SKM-1 (cell line): ENCODE measurements around the gene MAMSTR.
A peak's percentile ranks its signal among the peaks of the same experiment; 100 is the strongest.

Experiments used
- DNase-seq: peaks from one replicate; lab custom pipeline; 2025; ENCODE audit not compliant: unreplicated experiment; lab: John Stamatoyannopoulos, UW

MAMSTR gene

DNA sequence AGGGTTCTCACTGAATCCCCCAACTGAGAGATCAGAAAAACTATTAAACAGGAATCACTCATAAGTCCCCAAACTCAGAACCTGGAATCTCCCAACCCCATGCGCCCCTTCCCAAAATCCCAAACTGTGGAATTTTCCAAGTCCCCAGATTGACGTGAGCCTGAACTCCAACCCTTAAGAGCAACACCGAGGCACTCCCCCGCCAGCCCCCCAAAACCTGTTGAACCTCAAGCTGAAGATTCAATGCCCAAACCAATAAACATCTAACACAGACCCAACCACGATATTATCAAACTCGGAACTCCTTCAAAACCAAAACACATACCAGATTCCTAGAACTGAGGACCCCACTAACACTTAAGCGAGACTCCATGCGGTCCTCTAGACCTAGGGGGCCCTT is 26.6 kb upstream of the MAMSTR start:
- DNase-seq = no peak

DNA sequence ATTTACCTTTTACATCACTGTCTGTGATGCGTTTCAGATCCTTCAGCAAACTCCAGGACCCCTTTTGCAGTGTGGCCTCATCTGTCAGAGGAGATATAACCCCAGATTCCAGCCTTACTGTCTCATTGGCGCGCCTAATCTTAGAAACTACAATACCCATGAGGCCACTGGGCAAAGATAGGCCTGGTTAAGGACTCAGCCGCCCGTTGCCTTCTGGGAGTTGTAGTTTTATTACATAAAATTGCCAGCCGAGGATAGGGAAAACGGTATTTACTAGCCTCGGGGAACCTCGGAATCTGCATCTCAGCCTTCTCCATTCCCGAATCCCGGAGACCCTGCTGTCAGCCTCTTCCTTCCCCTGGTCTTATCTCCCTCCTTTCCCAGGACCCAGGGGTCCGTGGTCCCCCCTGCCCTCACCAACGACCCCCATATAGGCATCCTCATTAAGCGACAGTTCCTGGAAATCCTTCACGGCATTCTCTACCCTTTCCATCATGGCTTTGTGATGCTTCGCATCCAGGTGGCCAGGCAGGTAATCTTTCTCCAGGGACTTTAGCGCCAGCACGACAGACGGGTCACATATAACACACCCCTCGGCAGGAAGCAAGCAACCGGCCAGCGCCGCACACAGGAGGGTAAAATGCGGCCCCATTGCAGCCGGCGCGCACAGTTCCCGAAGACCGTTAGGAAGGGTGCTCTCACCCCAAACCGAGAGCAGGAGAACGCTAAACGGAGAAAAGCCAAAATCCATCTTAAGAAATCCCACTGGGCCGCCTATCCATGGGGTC is 25.9 kb upstream of the MAMSTR start:
- DNase-seq = peak; percentile 7

DNA sequence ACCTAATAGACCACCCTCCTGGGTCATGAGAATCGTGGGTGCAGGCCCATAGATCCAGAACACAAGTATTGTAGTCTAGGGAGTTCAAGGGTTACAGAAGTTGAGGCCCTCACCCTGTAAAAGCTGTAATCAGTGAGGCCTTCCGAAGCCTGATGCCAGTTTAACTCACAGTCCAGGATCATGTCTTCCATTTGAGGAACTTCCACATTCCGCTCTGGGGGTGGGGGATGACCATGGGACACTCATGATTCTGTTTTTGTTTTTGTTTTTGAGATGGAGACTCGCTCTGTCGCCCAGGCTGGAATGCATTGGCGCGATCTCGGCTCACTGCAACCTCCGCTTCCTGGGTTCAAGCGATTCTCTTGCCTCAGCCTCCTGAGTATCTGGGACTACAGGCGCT is 22.6 kb upstream of the MAMSTR start:
- no peak for DNase-seq

DNA sequence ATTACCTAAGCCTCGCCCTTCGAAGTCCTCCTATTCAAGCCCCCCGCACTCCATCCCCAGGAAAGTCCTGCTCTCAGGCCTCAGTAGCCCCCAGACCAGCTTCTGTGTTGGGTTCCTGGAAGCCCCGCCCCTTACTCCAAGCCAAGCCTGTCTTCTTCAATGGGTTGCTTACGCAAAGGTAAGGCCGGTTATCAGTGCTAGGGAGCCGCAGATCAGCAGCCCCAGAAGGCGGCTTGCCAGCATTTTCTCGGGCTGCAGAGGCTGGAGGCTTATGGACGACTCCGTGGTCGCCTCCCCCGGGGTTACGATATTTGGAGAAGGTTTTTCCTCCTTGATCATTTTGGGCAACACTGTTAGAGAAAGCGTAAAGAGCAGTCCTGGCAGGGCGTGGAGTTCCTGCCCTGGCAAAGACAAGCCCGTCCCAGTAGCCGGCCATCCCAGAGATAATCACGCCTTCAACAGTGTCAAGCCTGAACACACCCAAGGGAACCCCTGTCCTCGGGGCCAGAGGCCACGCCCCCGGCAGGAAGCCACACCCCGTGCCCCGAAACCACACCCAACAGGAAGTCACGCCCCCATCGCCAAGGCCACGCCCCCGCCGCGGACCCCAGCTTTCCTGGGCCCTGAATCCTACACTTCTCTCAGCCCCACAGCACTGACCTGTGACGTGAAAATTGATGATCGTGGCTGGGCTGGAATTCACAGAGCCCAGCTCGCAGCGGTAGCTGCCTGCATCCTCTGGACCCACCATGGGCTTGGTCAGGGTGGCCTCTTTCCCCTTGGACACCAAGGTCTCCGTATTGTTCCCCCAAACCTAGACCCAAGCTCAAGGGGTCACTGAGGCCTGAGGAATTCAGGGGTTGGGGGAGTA is 21.8 kb upstream of the MAMSTR start:
- no peak for DNase-seq

- DNase-seq = no peak
These were observed 20.8 kb upstream of the MAMSTR start, which contains the start of gene RASIP1 for GRCh38 chr19:48740164-48740972. Gene RASIP1, minus strand, starts transcription at chr19:48740610. Its CDS starts 328 bp downstream, at chr19:48740282.

DNA sequence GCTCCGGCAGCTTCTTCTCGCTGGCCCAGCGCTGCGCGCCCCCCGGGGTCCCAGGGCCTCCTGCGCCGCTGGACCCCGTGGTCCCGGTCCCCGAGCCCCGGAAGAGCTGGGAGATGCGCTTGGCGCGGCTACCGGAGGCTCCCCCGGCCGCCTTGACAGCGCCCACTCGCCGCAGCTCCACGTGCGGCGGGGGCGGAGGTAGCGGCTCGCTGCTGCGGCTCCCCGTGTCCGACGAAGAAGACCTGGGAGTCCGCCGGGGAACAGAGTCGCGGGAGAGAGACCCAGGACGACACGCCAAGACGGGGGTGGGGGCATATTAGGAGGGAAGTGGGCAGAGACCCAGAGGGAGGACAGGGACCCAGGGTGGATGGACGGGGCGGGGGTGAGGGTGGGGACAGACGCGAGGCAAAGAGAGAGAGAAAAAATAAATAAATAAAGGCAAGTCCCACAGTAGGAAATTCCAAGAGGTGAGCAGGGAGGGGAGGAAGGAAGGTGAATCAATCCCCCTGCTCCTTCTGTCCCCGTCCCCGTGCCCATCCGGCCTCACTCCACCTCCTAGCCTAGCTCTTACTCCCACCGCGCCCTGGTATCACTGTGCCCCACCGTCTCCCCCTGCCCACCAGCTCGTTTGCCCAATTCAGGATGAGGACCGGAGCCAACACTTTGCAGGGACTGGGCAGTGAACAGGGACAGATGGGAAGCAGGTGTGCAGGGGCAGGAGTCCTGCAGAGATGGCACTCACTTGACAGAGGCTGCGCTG is 20.1 kb upstream of the MAMSTR start:
- DNase-seq = no peak

DNA sequence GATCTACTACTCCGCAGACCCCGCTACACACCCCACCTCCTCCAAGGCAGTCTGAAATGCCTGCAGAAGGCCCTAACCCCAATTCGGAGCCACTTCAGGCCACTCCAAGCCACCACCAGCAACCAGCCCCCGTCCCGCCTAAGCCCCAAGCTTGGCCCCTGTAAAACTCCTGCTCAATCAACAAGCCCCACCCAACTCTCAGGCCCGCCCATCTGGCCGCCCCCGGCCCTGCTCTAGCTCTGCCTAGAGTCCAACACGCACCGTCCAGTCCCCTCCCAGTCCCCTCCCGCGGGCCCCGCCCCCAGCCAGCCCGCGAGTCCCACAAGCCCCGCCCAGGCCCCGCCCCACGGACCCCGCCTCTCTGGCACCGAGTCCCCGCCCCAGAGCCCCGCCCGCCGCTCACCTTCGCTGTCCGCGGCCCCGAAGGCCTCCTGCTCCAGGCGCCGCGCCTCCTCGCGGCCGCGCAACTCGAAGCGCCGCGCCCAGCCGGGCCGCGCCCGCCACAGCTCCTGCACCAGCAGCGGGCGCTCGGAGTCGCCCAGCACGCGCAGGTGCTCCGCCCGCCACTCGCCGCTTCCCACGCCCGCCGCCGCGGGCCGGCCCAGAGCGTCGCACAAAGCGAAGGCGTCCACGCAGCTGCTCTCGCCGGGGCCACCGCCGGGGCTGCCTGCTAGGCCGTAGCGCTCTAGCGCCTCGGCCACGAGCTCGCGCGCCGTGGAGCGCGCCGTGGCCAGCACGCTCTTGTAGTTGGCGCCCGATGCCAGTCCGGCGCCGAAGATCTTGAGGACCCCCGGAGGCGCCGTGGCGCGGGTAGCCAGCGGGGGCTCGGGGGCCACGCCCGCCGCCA is 19.3 kb upstream of the MAMSTR start:
- DNase-seq = peak; percentile 54

GRCh38 chr19:48737360-48737998 is 18.0 kb upstream of the MAMSTR start:
- DNase-seq = no peak

DNA sequence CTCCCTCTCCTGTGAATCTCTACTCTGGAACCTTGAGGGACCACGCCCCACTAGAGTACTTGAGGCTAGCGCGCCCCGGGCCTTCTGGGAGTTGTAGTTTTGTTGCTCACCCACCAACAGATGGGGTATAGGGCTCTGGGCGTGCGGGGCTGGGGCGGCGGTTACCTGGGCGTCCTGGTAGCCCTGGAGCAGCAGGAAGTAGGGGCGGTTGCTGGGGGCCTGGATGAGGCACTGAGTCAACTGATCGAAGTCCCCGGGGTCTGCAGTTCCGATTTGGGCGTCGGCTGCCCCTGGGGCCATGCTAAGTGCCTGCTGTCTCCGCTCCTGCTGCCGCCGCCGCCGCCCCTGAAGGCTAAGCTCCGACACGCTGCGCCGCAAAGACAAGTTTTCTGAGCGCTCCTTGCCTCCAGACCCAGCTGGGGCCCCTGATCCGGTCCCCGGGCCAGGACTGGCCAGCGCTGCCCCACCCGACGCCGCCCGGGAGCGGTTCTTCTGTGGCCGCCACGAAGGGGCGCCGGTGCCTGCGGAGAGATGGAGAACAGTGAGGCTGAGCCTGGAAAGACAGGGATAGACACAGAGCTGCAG is 15.6 kb upstream of the MAMSTR start:
- no peak for DNase-seq

GRCh38 chr19:48734625-48735024 is 15.1 kb upstream of the MAMSTR start:
- no peak for DNase-seq

DNA sequence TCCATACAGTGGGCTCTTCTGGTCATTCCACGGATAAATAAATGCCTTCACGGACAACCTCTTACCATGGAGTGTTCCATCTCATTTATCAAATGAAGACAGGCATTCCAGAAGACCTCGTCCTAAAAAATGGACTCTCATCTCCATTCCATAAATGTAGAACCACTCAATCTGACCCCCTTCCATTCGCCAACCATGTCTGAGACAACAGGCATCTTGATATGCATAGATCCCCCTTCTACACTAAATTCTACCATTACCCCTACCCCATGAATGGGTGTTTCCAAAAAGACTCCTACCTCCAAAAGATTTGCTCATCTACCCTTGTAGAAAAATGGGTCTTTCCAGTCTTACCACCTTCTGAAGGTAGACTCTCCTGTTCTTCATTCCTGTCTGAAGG is 11.9 kb upstream of the MAMSTR start:
- no peak for DNase-seq

- DNase-seq = no peak
These were observed 9.6 kb upstream of the MAMSTR start for GRCh38 chr19:48728911-48729664.

DNA sequence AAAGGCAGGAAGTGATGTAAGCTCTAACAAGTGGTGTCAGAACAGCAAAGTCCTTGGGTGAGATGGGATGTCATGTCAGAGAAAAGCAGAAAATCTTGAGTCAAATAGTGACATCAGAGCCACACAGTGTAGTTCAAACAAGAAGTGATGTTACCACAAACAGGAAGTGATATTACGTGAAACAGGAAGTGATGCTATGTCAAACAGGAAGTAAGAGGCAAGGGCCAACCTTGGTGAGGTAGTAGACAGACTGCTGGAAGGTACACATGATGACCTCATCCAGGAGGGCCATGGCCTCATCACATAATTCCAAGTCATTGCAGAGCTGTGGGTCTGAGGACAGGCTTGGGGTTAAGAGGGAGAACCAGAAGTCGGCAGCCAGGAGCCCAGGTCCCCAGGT is 7.0 kb upstream of the MAMSTR start:
- DNase-seq = peak; percentile 49

DNA sequence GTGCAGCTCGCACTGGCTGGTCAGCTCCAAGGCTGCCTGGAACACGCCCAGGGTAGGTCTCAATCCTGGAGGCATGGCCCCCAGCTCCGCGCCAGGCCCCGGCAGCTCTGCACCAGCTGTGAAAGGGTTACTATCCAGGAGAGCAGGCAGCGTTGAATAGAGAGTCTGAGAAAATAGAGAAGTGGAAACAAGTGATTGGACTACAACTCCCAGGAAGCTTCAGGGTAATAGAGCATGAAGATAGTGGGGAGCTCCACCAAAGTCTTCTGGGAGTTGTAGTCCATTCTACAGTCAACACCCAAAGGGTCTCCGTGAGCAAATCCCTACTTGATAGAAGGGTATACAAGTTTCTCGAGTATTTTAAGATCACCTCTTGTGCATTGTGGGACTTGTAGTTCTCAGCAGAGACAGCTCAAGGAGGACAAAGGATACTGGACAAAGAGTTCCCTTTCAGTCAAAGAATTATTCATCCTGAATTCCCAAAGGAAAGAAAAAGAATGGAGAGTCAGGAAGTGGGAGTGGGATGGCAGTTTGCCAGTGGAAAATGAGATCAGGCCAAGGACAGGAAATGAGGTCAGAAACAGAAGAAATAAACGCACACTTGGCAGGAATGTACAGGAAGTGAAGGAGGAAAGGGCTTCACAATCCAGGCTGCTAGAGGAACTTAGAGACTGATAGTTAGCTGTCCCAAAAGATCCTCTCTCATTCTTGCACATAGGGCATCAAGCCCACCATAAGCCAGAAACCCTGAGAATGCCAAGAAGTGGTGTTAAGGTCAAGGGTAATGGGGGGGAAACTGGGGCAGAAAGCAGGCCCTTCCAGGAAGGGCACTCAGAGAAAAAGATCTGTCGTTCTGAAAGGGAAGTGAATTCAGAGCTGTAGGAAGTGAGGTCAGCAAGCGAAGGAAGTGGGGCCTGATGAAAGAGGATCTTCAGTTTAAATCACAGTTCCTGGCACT is 5.5 kb upstream of the MAMSTR start:
- DNase-seq = peak; percentile 58

DNA sequence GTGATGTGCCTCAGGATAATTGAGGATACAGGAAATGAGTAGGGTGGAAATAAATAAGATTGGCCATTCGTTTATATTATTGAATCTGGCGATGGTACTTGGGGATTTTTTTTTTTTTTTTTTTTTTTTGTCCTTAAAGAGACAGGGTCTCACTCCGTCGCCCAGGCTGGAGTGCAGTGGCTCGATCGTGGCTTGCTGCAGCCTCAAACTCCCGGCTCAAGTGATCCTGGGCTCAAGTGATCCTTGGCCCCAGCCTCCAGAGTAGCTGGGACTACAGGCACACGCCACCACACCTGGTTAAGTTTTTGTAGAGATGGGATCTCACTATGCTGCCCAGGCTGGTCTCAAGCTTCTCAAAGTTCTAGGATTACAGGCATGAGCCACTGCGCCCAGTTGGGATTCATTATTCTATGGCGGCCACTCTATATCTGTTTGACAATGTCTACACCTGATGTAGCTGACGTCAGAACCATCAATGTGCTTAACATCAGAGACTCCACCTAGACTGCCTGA is 2.7 kb upstream of the MAMSTR start:
- DNase-seq = no peak

DNA sequence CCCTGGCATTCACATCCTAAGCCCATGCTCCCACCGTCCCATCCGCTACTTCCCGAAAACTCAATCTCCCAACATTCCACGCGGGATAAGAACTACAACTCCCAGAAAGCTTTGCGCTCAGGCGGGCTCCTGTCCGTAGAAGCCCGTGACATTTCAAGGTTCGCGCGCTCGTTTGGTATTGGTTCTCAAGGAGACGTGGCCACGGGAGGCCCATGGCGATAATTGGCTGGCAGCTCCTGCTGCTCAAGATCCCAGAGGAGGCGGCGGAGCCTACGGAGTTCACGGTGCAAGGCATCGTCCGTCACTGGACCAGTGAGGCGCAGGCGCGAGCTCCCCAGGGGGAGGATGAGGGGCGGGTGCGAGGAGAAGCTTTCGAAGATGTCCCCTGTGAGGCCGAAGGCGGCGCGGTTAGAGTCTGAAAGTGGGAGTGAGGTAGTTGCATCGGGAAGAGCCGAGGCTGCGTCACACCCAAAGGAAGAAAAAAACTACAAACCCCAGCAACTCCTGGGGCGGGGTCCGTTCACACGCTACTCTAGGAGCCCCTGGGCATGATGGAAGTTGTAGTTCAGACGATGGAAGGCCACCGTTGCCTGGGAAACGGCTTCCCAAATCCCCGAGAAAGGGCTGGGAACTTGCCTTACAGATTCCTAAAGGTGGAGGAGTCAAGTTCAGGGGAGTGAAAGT is 1.2 kb upstream of the MAMSTR start:
- peak; percentile 68 for DNase-seq
